HG03280 (cell line): ENCODE data around the gene TGM3.

Experiments used
- ATAC-seq: cut with Tn5 transposase; IDR thresholded peaks from one replicate; pipeline ENCODE4 v1.9.1; 2021; ENCODE audit warnings: mild to moderate bottlenecking, moderate library complexity; ENCODE audit not compliant: unreplicated experiment

The TGM3 gene

DNA sequence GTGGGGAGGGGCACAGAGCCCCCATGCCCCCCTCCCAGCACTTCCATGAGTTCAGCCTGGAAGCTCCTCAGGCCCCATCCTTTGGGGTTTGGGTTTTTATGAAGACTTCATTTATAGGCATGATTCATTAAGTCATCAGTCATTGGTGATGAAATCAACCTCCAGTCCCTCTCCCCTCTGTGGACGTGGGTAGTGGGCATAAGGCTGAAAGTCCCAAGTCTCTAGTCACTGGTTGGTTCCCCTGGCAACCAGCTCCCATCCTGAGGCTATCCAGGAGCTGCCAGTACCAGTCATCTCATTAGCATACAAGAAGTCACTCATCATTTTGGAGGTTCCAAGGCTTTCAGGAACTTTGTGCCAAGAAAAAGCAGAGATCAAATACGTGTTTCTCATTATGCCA, 9.2 kb downstream of the TGM3 start:
- no peak for ATAC-seq

DNA sequence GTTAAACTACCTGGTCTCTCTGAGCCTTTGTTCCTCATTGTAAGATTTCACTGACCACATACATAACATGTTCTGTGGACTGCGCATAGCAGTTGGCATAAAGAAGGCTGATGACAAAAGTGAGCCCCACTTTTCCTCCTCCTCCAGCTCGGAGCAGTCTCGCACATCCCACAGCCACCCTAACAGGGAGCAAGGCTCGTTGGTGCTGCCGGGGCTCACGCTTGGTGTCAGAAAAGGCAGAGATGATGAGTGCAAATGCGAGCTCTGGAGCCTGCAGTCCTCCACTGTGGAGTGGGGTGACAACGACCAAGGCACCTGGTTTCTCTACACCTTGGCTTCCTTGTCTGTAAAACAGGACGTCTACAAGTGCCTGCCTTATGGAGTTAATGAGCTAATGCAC, 9.7 kb downstream of the TGM3 start:
- ATAC-seq, result no peak

DNA sequence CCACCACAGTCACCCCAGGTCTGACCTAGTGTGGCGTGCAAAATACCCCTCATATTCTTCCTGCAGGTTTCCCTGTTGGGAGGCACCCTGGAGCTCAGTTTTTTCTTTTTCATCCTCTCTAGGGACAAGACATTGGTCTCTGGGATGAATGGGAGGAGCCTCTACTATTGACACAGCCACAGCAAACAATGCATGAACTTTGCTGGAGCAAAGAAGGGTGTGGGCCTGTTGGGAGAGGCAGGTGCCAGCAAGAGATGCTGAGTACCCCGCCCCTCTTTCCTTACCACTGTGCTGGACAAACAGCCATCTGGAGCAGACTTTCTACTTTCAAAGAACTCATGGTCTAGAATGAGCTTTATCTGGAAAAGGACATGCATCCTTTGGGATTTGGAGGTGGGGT, 10.1 kb downstream of the TGM3 start:
- no peak for ATAC-seq

DNA sequence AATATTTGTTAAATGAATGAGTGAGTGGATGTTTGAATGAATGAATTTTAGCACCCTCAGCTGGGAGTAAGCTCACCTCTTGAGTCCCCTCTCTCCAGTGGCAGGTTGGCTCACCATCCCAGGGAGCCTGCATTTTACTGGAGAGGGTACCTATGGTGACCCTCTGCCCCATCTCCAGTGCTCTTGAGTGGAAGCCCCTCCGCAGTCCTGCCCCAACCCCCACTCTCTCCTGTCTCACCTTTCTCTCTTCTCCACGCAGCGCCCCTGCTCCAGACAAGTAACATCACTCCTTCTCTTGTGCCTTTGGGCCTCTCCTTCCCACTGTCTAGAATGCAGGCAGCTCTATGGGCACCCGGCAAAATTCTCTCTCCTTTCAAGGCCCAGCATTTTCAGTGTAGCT, 11.3 kb downstream of the TGM3 start:
- ATAC-seq, result no peak

DNA sequence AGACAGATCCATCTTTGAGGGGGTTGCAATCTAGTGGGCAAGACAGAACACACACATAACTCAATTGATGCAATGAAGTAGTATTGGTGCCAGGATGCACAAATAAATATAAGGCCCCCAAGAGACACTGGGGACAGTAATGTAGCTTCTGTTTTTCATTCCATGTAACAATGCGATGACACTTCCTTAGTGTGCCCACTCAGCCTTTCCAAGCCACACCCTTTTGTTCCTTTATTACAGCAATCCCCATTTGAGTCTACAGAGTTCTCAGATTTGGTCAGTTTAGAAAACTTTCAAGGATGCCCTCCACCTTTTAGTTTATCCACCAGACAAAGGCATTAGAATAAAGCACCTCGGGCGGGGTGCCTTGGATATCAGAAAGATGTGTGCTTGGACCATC, 15.5 kb downstream of the TGM3 start:
- ATAC-seq, result no peak

DNA sequence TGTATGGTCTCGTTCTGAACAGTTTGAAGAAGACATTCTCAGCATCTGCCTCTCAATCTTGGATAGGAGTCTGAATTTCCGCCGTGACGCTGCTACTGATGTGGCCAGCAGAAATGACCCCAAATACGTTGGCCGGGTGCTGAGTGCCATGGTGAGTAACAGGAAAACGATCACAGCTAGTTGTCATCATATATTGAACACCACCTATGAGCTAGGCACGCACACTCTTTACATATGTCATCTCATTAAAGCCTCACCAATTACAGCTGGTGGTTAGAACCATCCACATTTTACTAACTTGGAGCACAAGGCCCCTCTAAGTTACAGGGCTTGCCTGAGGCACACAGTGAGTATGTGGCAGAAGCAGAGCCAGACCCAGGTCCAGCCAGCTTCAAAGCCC, 17.1 kb downstream of the TGM3 start:
- no peak for ATAC-seq

DNA sequence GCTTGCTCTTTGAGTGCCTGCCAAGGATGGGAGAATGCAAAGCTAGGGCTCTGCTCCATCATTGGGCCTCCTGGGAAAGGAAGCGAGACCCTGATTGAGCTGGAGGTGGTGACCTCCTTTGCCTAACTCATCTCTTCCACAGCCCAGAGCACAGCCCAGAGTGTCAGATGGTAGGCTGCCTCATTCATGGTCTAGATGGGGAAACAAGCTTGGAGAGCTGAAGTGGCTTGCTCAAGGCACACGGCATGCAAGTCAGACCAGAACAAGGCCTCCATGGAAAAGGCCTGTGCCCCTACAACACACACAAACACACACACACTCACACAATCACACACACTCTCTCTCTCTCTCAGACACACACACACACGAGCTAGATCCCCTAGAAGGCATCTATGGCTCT, 17.5 kb downstream of the TGM3 start:
- no peak for ATAC-seq

DNA sequence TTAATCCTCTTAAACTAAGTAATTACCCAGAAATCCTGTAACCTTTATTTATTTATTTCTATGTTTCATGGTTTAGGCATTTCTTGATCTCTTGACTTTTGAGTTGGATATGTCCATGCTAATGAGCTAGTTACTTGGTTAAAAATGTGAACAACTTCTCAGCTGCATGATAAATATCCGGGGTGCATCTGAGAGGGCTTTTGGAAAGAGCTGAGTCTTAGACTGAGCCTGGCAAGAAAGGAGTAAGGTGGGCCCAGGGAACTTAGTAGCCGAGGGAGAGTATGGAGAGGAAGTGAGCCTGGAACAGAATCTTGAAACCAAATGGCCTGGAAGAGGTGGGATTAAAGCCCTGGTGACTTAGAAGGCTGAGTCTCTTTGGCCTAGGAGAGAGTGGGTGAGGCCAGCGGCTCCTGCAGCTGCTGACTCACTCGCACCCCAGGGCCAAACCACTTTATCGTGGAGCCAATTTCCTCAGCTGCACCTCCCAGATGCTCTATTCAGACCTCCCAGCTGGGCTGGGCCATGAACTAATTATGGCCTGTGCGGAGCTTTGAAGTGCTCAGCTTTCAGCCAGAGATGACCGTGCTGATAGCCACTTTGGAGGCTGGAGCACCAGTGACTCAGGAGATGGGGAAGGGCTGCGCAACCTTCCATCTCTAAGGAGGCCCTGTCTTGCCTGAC, 19.1 kb downstream of the TGM3 start:
- no peak for ATAC-seq

DNA sequence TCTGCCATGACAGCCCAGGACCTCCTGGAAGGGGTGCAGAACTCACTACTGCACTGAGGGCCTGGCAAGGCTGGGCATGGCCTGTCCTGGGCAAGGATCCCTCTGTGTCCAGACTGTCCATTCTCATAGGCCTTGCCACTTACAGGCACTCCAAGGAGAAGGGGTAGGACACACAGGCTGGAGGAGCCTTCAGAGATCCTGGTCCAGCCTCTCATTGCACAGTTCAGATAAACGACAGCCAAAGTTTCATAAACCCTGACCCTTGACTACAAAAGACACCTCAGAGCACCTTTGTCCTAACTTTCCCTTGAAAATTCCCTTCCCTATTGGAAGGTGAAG, 19.6 kb downstream of the TGM3 start:
- no peak for ATAC-seq

DNA sequence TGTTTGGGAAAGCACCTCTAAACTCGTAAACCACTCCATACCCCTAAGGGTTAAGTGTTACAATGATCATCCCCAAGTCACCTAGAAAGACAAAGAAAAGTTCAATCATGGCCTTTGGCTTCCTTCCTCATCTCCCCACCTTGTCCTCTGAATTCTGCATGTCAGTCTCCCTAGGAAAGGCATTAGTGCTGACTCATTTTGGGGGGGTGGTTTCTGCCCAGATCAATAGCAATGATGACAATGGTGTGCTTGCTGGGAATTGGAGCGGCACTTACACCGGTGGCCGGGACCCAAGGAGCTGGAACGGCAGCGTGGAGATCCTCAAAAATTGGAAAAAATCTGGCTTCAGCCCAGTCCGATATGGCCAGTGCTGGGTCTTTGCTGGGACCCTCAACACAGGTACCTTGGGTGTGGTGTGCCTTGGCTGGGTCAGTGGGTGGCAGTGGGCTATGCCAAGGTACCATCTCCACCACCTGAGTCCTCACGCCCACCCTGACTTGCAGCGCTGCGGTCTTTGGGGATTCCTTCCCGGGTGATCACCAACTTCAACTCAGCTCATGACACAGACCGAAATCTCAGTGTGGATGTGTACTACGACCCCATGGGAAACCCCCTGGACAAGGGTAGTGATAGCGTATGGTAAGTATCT, 21.2 kb downstream of the TGM3 start:
- no peak for ATAC-seq

DNA sequence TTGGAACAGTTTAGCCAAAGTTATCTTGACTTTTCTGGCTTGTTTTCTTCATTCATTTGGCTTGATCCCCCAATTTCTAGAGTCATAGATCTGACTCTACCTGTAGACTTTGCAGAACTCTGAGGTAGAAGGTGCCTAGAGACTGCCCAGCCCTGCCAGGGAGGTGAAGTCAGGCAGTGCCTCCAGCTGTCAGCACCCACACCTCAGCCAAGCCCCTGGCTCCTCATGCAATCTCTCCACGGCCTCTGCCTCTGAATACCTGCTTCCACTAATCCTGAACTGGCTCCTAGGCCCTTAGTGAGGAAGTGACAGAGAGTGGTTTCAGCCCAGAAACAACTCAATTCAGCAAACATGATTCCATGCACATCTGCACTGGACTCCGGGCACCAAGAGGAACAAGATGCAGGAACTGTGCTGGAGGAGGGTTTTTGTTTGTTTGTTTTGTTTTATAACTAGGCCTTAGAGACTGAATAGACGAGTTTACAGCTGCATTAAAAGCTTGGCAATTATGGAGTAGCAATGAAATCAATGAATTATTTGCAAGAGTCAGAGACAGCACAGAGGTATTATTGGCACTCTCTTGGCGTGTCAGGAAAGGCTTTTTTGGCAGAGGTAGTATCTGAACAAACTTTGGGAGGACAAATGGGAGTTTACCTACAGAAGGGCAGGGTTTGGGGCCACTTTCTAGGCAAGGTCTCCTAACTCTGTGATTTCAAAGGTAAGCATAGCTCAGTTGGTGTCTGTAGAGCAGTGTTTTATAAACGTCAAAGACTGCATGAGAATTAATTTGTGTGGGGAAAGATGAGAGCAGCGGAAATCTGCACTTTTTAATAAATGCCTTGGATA, 25.2 kb downstream of the TGM3 start:
- no peak for ATAC-seq

DNA sequence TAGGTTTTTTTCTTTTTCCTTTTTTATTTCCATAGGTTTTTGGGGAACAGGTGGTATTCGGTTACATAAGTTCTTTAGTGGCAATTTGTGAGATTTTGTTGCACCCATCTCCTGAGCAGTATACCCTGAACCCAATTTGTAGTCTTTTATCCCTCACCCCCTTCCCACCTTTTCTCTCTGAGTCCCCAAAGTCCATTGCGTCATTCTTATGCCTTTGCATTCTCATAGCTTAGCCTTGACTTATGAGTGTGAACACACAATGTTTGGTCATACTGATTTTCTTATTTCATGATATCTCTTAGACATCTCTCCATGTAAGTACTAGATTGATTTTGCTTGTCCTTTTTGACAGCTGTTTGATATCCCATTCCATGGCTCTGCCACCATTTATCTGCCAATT, 27.2 kb downstream of the TGM3 start:
- ATAC-seq, result no peak

DNA sequence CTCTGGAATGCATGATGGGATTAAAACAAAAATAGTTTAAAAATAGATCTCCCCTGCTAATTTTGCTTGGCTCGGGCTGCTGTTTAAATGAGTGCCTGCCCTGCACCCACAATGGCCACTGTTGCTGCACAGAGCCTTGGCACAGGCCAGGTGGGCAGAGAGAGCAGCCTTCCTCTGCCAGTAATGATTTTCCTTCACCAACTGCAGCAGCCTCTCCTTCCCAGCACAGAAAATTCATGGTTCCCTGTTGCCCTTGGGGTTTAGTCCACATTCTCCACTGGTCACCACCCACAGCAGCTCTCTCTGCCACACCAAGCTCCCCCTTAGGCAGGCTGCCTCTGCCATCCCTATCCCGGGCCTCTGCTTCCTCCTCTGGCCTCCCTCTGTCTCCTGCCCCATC, 30.2 kb downstream of the TGM3 start:
- ATAC-seq, result no peak

DNA sequence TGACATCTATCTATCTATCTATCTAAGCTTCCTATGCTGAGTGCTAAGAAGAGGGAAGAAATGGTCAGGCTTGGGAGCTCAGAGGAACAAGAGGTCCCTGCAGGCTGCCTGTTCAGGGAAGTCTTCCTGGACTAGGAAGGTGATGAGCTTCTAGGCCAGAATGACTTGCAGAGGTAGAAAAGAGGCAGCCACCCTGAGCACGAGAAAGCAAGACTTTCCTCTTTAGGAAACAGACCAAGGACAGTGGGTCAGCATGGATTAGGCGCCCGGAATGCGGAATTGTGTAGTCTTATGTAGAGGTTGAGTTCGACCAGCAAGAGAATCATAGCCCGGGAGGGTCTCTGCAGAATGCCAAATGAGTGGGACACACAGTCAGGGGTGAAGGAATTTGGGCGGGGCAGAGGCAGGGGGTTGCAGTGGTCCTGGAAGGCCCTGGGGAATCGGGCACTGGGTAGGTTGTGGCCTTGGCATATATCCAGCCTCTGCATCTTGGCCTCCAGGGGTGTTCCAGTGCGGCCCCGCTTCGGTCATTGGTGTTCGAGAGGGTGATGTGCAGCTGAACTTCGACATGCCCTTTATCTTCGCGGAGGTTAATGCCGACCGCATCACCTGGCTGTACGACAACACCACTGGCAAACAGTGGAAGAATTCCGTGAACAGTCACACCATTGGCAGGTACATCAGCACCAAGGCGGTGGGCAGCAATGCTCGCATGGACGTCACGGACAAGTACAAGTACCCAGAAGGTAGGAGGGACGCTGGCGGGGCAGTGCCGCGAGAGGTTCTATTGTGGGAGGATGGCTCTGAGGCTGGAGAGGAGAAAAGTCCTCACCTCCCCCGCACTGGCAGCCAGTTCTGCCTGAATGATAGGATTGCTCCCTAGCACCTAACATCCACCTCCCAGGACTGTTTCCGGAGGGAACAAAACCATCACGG, 32.1 kb downstream of the TGM3 start:
- no peak for ATAC-seq

DNA sequence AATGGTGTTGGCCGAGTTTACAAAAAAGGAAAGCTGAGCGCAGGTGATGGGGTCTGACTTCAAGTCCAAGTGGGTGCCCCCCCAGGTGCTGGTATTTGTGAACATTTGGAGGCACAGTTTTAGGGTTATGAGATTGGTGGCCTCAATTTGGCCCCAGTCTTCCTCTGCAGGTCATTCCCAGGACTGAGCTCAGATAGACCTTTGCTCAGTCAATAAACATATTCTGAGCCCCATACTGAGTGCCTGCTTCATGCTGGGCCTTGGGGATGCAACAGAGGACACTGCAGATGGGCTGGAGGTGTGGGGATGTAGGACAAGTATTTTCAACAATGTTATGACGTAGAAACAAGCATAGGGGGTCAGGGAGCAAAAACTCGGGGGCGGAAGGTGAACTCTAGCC, 33.5 kb downstream of the TGM3 start:
- no peak for ATAC-seq

DNA sequence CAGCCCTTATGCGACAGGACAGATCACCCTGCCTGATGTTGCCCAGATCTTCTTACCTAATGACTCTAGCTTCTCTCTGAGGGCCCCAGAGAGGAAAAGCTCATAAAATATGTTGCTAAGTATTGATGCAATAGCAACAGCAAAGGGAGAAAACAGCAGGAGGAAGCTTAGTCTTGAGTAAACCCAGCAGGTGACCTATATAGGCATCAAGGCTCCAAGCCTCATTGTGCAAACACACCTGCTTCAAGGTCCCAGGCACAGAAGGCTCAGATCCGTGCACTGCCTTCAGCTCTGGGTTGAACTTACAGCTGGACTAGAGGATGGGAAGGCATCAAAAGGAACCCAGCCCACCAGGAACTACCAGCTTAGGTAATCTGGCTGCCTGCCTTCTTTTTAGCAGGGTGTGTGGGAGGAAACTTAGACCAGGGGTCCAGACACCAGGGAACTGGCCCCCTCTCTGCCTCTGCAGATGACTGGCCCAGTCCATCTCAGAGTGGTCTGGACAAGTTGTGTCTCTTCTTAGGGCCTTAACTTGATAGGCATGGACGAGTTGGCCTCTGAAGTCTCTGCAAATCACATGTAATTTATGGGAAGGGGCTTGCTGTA, 34.4 kb downstream of the TGM3 start:
- ATAC-seq, result no peak

DNA sequence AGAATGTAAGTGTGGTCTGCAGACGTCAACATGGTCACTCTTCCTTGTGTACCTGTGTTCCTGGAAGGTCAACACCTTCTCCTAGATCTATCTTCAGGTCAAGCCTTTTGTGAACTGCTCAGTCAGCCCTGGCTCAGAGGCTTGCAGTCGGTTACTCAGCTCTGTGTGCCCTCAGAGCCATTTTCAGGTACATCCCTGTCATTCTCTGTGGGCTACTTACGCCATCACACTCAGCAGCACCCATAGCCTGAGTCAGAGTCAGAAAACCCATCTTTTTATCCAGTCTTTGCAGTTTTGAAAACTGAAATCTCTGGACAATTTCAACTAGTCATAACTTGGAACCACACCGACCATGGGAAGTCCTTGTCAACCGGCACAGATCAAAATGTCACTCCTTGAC, 35.3 kb downstream of the TGM3 start:
- no peak for ATAC-seq

DNA sequence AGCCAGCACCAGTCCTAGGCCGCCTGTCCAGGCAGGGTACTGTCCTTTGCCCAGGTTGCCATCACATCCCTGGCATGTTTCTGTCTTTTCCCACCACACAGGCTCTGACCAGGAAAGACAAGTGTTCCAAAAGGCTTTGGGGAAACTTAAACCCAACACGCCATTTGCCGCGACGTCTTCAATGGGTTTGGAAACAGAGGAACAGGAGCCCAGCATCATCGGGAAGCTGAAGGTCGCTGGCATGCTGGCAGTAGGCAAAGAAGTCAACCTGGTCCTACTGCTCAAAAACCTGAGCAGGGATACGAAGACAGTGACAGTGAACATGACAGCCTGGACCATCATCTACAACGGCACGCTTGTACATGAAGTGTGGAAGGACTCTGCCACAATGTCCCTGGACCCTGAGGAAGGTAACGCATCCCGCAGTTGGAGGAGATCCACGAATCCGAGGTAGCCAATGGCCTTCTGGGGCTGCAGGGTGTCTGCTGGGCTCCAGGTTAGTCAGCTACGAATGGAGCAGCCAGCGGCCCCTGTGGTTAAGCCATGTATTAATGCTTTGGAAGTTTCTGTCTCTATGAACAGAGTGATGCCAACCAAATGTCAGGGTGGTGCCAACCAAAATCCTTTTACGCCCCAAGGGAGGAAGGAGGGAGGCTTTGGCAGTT, 36.2 kb downstream of the TGM3 start:
- ATAC-seq, result no peak

DNA sequence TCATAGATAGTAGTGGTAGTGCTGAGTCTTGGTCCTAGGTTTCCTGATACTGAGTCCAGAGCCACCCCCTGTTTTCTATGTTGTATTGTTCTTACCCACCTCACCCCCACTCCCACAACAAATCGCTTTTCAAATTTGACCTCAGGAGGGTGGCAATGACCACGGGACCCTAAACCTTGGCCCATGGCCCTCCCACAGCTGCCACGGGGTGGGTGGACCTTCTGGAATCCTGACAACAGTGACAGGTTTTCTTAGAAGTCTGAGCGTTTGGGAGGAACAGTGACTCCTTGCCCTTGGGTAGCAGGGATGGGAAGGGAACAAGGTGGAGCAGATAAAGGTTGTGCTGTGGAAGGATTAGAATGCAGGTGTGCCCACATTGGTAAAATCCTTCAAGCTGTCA, 36.9 kb downstream of the TGM3 start:
- no peak for ATAC-seq

DNA sequence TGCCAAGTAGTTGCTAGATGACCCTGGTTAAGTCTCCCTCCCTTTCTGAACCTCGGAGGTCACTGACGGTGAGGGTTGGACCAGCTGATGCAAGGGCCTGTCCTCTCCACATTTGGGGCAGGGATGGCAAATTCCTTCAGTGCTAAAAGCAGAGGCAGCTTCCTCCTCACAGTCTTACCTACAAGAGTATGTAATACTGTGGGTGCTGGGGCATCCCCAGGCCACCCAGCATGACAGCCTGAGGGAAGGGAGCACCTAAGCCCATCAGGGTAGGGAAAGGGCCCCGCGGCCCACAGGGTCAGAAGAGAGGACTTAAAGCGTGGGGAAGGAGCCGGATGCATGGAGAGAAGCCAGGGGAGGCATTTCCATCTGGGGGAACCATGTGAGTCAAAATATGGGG, 38.0 kb downstream of the TGM3 start:
- no peak for ATAC-seq
